CD4-positive, CD25-positive, alpha-beta regulatory T cell (primary cell): ENCODE measurements around the gene SRCIN1. TPM values are rescaled to one million over a fixed set of nuclear protein-coding genes. Genes with fewer than 3 reads are reported as not detected.

Experiments
- ATAC-seq, 2 donors: fragments of 150-1000 bp; cut with Tn5 transposase; one replicate each; pipeline ENCODE4 v1.10.0; 2021; ENCODE audit warnings: low read depth in 2 of 2, moderate number of reproducible peaks in 2 of 2, moderate library complexity in 1 of 2
- DNase-seq, 3 donors: peaks; one replicate each; pipeline versions ENCODE4 v3.0.0 to v3.0.0-alpha.2; 2012 to 2022; ENCODE audit warnings: mixed read lengths in 1 of 3
- H3K27ac ChIP-seq: one replicate; pipeline ENCODE4 v1.7.0; 2013; ENCODE audit warnings: mild to moderate bottlenecking, low read length; ENCODE audit not compliant: insufficient read depth, poor library complexity, severe bottlenecking
- H3K27me3 ChIP-seq: one replicate; pipeline ENCODE4 v1.7.0; 2013; ENCODE audit warnings: low read length; ENCODE audit not compliant: control insufficient read depth, insufficient read depth
- H3K36me3 ChIP-seq: one replicate; pipeline ENCODE4 v1.7.0; 2013; ENCODE audit warnings: mild to moderate bottlenecking, low read length, moderate library complexity; ENCODE audit not compliant: control insufficient read depth, insufficient read depth
- H3K4me1 ChIP-seq: 2 replicates; pipeline ENCODE4 v1.7.0; 2013; ENCODE audit warnings: mild to moderate bottlenecking, low read length; ENCODE audit not compliant: insufficient read depth, control insufficient read depth, poor library complexity, severe bottlenecking
- H3K4me3 ChIP-seq: one replicate; pipeline ENCODE4 v1.7.0; 2013; ENCODE audit warnings: low read depth, mild to moderate bottlenecking, low read length, moderate library complexity
- H3K9me3 ChIP-seq, 2 experiments: 1 replicate in 1 of 2; 2 replicates in 1 of 2; pipeline ENCODE4 v1.7.0; 2013; ENCODE audit warnings: low read length in 2 of 2, mild to moderate bottlenecking in 1 of 2, moderate library complexity in 1 of 2; ENCODE audit not compliant: control insufficient read depth in 2 of 2
- H3K27ac Mint-ChIP-seq, 3 donors: one replicate each; pipeline ENCODE4 v1.8.0; 2020 to 2022; ENCODE audit warnings: mild to moderate bottlenecking in 3 of 3, mixed read lengths in 3 of 3, moderate library complexity in 2 of 3
- H3K27me3 Mint-ChIP-seq: one replicate; pipeline ENCODE4 v1.8.0; 2022; ENCODE audit warnings: mild to moderate bottlenecking, mixed read lengths
- H3K36me3 Mint-ChIP-seq: one replicate; pipeline ENCODE4 v1.8.0; 2020; ENCODE audit warnings: mixed read lengths
- H3K4me1 Mint-ChIP-seq, 4 donors: one replicate each; pipeline ENCODE4 v1.8.0; 2020 to 2022; ENCODE audit warnings: mixed read lengths in 4 of 4, mild to moderate bottlenecking in 1 of 4
- H3K4me3 Mint-ChIP-seq, 4 donors: one replicate each; pipeline ENCODE4 v1.8.0; 2020 to 2022; ENCODE audit warnings: mild to moderate bottlenecking in 4 of 4, mixed read lengths in 4 of 4, moderate library complexity in 3 of 4
- H3K9me3 Mint-ChIP-seq, 7 donors: one replicate each; pipeline ENCODE4 v1.8.0; 2020 to 2022; ENCODE audit warnings: mixed read lengths in 7 of 7, mild to moderate bottlenecking in 3 of 7, moderate library complexity in 2 of 7
- polyA plus RNA-seq, 4 donors: library from polyadenylated mRNA; unstranded; fragments of 300-500 nt; fragmentation: Illumina TruSeq; gene quantifications; one replicate each; pipeline ENCODE4 v1.2.3, GENCODE V29; 2021
- total RNA-seq: library from RNA; stranded (reverse); gene quantifications from one replicate; pipeline ENCODE4 v1.2.3, GENCODE V29; 2022

The SRCIN1 gene
- total and polyA plus RNA-seq, 5 donors from 2014 or later, result not detected

- no peaks in the 10 kb centered on the region for H3K27me3 ChIP-seq
- H3K9me3 ChIP-seq, result no peaks in the 10 kb centered on the region
- no peaks in the 10 kb centered on the region for H3K36me3 ChIP-seq
- no peak overlapping the region for H3K4me3 Mint-ChIP-seq
- DNase-seq (no peak), ATAC-seq (no peak)
- H3K4me1 Mint-ChIP-seq, result no peaks in the 10 kb centered on the region
- H3K27ac ChIP-seq, result no peak overlapping the region
- H3K4me1 ChIP-seq, result no peaks in the 10 kb centered on the region
- peaks cover 0 to 2% (median 0%) of the 10 kb centered on the region in 7 donors for H3K9me3 Mint-ChIP-seq
- H3K27me3 Mint-ChIP-seq, result peaks cover 32% of the 10 kb centered on the region
- no peaks in the 10 kb centered on the region for H3K36me3 Mint-ChIP-seq
- H3K4me3 ChIP-seq, result no peak overlapping the region
- no peak overlapping the region for H3K27ac Mint-ChIP-seq
Observed at GRCh38 chr17:38539386-38539785, 66.4 kb downstream of the SRCIN1 start.

GRCh38 chr17:38538906-38539305, 66.8 kb downstream of the SRCIN1 start:
- Mint-ChIP-seq H3K4me1 (no peaks in the 10 kb centered on the region), H3K9me3 (peaks cover 0 to 2% (median 0%) of the 10 kb centered on the region in 7 donors), H3K36me3 (no peaks in the 10 kb centered on the region), H3K27ac (no peak overlapping the region), H3K27me3 (peaks cover 35% of the 10 kb centered on the region), H3K4me3 (no peak overlapping the region)
- no peaks in the 10 kb centered on the region for H3K27me3 ChIP-seq
- no peaks in the 10 kb centered on the region for H3K9me3 ChIP-seq
- no peak overlapping the region for H3K27ac ChIP-seq
- DNase-seq, result no peak
- no peaks in the 10 kb centered on the region for H3K36me3 ChIP-seq
- no peaks in the 10 kb centered on the region for H3K4me1 ChIP-seq
- no peak overlapping the region for H3K4me3 ChIP-seq
- ATAC-seq, result no peak

GRCh38 chr17:38536661-38537060, 69.1 kb downstream of the SRCIN1 start:
- Mint-ChIP-seq H3K36me3 (no peaks in the 10 kb centered on the region), H3K27me3 (peaks cover 32% of the 10 kb centered on the region), H3K4me1 (no peaks in the 10 kb centered on the region)

GRCh38 chr17:38535886-38536285, 69.9 kb downstream of the SRCIN1 start:
- Histone ChIP-seq H3K9me3 (no peaks in the 10 kb centered on the region), H3K36me3 (no peaks in the 10 kb centered on the region), H3K27me3 (no peaks in the 10 kb centered on the region), H3K4me3 (no peak overlapping the region), H3K27ac (no peak overlapping the region), H3K4me1 (no peaks in the 10 kb centered on the region)
- Mint-ChIP-seq H3K9me3 (no peaks in the 10 kb centered on the region), H3K4me1 (no peaks in the 10 kb centered on the region), H3K4me3 (no peak overlapping the region), H3K27me3 (peaks cover 32% of the 10 kb centered on the region), H3K36me3 (no peaks in the 10 kb centered on the region), H3K27ac (peak overlapping the region in 1 of 3 donors; percentile 57)
- ATAC-seq (no peak), DNase-seq (no peak)

More at GRCh38 chr17:38536661-38537060, 69.1 kb downstream of the SRCIN1 start:
- Histone ChIP-seq H3K9me3 (no peaks in the 10 kb centered on the region), H3K27me3 (no peaks in the 10 kb centered on the region), H3K4me1 (no peaks in the 10 kb centered on the region), H3K27ac (no peak overlapping the region), H3K4me3 (no peak overlapping the region), H3K36me3 (no peaks in the 10 kb centered on the region)
- H3K27ac Mint-ChIP-seq, result no peak overlapping the region
- no peak for DNase-seq
- H3K9me3 Mint-ChIP-seq, result no peaks in the 10 kb centered on the region
- ATAC-seq, result no peak
- H3K4me3 Mint-ChIP-seq, result no peak overlapping the region

GRCh38 chr17:38534498-38534885, 71.3 kb downstream of the SRCIN1 start:
- no peaks in the 10 kb centered on the region for H3K9me3 Mint-ChIP-seq
- H3K27ac Mint-ChIP-seq, result no peak overlapping the region
- peaks cover 26% of the 10 kb centered on the region for H3K27me3 Mint-ChIP-seq
- no peaks in the 10 kb centered on the region for H3K4me1 ChIP-seq
- no peaks in the 10 kb centered on the region for H3K36me3 Mint-ChIP-seq
- no peaks in the 10 kb centered on the region for H3K9me3 ChIP-seq
- H3K4me3 Mint-ChIP-seq, result no peak overlapping the region
- no peak overlapping the region for H3K27ac ChIP-seq
- no peaks in the 10 kb centered on the region for H3K27me3 ChIP-seq
- H3K4me3 ChIP-seq, result no peak overlapping the region
- no peaks in the 10 kb centered on the region for H3K4me1 Mint-ChIP-seq
- no peaks in the 10 kb centered on the region for H3K36me3 ChIP-seq
- no peak for DNase-seq
- no peak for ATAC-seq

GRCh38 chr17:38533866-38534497, 71.8 kb downstream of the SRCIN1 start:
- Mint-ChIP-seq H3K4me3 (no peak overlapping the region), H3K4me1 (no peaks in the 10 kb centered on the region), H3K9me3 (no peaks in the 10 kb centered on the region), H3K27ac (no peak overlapping the region), H3K36me3 (no peaks in the 10 kb centered on the region), H3K27me3 (peaks cover 26% of the 10 kb centered on the region)
- Histone ChIP-seq H3K9me3 (no peaks in the 10 kb centered on the region), H3K27ac (no peak overlapping the region), H3K27me3 (no peaks in the 10 kb centered on the region), H3K4me1 (no peaks in the 10 kb centered on the region), H3K36me3 (no peaks in the 10 kb centered on the region), H3K4me3 (no peak overlapping the region)
- DNase-seq (no peak), ATAC-seq (no peak)

- no peak overlapping the region for H3K27ac Mint-ChIP-seq
- no peaks in the 10 kb centered on the region for H3K4me1 ChIP-seq
- ATAC-seq (no peak), DNase-seq (no peak)
- H3K36me3 Mint-ChIP-seq, result no peaks in the 10 kb centered on the region
- H3K4me3 Mint-ChIP-seq, result no peak overlapping the region
- no peaks in the 10 kb centered on the region for H3K4me1 Mint-ChIP-seq
- no peak overlapping the region for H3K27ac ChIP-seq
- H3K4me3 ChIP-seq, result no peak overlapping the region
- H3K36me3 ChIP-seq, result no peaks in the 10 kb centered on the region
- H3K9me3 ChIP-seq, result no peaks in the 10 kb centered on the region
- no peaks in the 10 kb centered on the region for H3K27me3 ChIP-seq
- H3K27me3 Mint-ChIP-seq, result peaks cover 29% of the 10 kb centered on the region
- H3K9me3 Mint-ChIP-seq, result no peaks in the 10 kb centered on the region
Observed at GRCh38 chr17:38533241-38533640, 72.5 kb downstream of the SRCIN1 start.

GRCh38 chr17:38532451-38532850, 73.3 kb downstream of the SRCIN1 start:
- no peaks in the 10 kb centered on the region for H3K27me3 ChIP-seq
- H3K4me1 ChIP-seq, result no peaks in the 10 kb centered on the region
- no peaks in the 10 kb centered on the region for H3K4me1 Mint-ChIP-seq
- no peaks in the 10 kb centered on the region for H3K9me3 Mint-ChIP-seq
- ATAC-seq, result no peak
- peaks cover 32% of the 10 kb centered on the region for H3K27me3 Mint-ChIP-seq
- no peaks in the 10 kb centered on the region for H3K36me3 ChIP-seq
- H3K27ac ChIP-seq, result no peak overlapping the region
- no peak overlapping the region for H3K27ac Mint-ChIP-seq
- H3K9me3 ChIP-seq, result no peaks in the 10 kb centered on the region
- H3K4me3 Mint-ChIP-seq, result no peak overlapping the region
- H3K36me3 Mint-ChIP-seq, result no peaks in the 10 kb centered on the region
- no peak overlapping the region for H3K4me3 ChIP-seq
- DNase-seq, result no peak
